ENCODE data around the gene MTMR6.
A peak's percentile ranks its signal among the peaks of the same experiment; 100 is the strongest.

The MTMR6 gene

DNA sequence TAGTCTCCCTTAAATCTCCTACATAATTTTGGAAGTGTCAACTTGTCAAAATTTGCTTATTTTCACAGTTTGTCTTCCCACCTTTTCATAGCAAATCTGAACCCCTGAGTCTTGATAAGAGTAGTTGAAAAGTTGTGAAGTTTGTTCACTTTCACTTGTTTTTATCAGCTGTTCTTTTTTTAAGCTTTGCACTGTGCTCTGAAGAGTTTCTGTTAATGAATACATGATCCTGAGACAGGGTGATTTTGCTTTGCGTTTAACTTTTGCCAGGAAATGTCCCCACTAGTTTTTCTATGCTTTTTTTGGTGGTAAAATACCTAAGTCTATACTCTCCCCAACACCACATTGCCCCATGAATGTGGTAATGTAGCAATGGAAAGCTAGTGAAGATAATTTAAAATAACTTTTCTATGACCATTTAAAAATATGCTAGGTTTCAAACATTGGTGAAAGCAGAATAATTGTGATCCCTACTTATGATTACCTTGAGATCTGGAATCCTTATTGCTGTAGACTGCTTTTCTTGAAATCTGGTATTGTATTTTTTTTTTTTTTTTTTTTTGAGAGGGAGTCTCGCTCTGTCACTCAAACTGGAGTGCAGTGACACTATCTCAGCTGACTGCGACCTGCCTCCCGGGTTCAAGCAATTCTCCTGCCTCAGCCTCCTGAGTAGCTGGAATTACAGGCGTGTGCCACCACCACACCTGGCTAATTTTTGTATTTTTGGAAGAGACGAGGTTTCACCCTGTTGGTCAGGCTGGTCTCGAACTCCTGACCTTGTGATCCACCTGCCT is 19.6 kb upstream of the MTMR6 start:
- H3K27ac ChIP-seq = no peak overlapping the region
- TF ChIP-seq, protein P1, sequence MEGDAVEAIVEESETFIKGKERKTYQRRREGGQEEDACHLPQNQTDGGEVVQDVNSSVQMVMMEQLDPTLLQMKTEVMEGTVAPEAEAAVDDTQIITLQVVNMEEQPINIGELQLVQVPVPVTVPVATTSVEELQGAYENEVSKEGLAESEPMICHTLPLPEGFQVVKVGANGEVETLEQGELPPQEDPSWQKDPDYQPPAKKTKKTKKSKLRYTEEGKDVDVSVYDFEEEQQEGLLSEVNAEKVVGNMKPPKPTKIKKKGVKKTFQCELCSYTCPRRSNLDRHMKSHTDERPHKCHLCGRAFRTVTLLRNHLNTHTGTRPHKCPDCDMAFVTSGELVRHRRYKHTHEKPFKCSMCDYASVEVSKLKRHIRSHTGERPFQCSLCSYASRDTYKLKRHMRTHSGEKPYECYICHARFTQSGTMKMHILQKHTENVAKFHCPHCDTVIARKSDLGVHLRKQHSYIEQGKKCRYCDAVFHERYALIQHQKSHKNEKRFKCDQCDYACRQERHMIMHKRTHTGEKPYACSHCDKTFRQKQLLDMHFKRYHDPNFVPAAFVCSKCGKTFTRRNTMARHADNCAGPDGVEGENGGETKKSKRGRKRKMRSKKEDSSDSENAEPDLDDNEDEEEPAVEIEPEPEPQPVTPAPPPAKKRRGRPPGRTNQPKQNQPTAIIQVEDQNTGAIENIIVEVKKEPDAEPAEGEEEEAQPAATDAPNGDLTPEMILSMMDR (conservative IDR thresholded peaks at IDR 0.05) = no peak

DNA sequence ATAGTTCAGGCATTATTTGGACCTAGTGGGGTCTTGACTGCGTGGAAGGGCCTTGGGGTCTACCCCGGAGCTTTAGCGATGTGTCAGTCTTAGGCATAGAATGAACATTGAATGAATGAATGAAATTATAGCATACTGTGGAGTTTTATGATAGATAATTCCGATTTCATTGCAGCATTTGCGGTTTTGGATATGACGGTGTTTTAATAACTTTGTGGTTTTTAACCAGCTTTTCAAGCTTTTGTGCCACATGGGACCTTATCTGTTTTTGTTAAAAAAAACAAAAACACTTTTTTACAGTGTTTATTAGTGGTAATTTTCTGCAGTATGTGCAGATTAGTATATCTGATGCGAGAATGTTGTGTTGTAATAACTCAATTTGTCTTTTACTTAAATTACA is 14.8 kb upstream of the MTMR6 start:
- TF ChIP-seq, protein P1 (conservative IDR thresholded peaks at IDR 0.05) = no peak
- H3K27ac ChIP-seq = peak overlapping the region; percentile 88

DNA sequence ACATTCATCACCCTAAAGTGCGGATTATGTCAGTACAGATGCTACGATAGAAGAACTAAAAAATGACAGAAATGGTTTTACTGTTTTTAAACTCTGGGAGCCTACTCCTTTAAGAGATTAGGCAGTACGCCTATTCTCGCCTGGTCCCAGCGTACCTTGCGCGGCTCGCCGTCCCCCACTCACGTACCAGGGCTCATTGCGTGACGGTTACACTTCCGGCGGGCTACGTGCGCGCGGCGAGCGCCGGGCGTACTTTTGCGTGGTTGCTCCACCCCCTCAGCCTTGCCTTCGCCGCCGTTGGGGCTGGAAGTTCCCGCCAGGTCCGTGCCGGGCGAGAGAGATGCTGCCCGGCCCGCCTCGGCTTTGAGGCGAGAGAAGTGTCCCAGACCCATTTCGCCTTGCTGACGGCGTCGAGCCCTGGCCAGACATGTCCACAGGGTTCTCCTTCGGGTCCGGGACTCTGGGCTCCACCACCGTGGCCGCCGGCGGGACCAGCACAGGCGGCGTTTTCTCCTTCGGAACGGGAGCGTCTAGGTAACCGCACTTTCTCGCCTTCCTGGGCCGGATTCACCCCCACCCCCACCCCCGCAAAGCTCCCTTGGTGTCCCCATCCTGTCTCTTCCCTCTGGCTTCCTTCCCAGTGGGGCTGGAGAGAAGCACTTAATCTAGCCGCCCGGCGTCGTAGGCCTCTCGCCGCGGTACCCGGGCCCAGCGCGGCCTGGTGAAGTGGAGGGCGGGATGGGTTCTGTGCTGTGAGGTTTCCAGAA is 14.2 kb upstream of the MTMR6 start, which contains the start of gene NUP58:
Gene NUP58, plus strand, starts transcription at position 279 of the 767 bp plus-strand sequence. Its CDS starts 149 bp downstream, at position 428.
- TF ChIP-seq, protein P1 (conservative IDR thresholded peaks at IDR 0.05) = no peak

DNA sequence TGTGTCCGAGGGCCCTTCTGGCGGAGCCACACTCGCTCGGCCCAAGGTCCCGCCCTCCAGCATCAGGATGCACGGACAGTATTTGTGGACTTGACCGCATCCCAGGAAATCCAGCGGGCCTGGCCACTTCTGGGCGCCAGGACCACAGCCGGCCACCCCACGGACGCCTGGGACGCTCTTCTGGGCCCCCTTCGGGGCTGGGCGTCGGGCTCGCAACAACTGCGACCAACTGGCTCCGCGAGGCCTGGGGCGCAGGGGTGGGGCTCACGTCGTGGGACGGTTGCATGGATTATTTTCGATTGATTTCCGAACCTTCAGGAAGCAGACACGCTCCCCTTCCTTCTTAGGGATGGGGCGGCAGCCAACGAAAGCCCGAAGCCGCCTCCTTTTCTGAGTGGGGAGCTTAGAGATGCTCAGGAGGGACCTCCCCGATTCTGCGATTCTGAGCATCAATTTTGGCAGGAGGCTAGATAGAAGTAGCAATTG is 13.6 kb upstream of the MTMR6 start:
- peak overlapping the region; percentile 88 for H3K27ac ChIP-seq

More for the DNA sequence above, 14.2 kb upstream of the MTMR6 start, which contains the start of gene NUP58:
- peak within 1 kb of the TSS; percentile 88 for H3K27ac ChIP-seq

DNA sequence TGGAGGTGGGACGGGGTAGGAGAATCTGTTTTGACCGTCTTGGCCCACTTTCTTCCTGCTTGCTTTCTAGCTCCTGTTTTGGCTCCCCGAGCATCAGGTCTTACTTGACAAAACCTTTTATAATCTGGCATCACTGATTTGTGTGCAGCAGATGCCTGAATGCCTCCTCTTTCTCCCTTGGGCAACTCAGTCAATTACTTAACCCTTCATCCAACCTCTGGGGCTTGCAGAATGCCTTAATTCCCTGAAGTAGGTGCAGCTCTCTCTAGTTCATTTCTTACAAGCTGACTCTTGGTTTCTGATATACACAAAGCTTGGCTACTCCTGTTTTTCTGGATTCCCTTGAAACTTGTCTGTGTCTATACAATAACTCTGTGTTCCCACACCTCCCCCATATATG is 8.4 kb upstream of the MTMR6 start:
- H3K27ac ChIP-seq = no peak overlapping the region
- TF ChIP-seq, protein P1 (conservative IDR thresholded peaks at IDR 0.05) = no peak

More for the DNA sequence above, 13.6 kb upstream of the MTMR6 start:
- TF ChIP-seq, protein P1 (conservative IDR thresholded peaks at IDR 0.05) = no peak

DNA sequence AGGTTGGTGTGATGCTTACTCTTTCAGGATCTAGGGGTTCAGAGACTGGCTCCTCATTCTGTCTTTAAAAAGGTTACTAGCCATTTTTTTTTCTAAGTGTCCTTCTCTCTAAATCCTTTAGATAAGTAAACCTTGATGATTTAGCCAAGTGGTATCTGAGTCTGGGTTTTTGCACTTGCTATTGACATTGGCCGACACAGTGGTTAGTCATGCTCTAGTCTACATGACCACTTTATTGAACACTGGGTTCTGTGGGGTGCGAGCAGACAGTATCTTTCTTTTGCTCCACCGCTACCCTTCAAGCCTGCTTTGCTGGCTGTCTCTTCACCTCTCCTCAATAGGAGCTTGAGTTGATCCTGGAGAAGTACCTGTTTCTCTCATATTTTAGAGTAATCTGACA is 7.9 kb upstream of the MTMR6 start:
- H3K27ac ChIP-seq = no peak overlapping the region
- TF ChIP-seq, protein P1 (conservative IDR thresholded peaks at IDR 0.05) = no peak

DNA sequence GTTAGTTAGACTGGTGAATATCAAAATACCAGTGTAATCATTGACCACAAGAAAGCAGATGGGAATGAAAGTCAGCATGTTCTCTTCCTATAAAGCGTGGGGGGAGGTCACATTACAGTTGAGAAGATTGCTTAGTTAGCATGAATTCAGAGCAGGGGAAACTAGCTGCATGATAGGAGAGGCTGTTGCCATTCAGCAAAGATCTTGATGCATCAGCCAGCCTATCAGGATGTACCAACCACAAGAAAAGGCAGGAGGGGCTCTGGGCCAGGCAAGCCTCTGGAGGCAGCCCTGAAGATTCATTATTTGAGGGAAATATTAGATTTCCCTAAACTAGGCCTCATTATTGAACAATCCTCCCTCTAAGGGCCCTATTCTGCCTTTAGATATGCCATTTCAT is 5.0 kb upstream of the MTMR6 start:
- TF ChIP-seq, protein P1 (conservative IDR thresholded peaks at IDR 0.05) = no peak
- no peak overlapping the region; the same call in 1 of the 2 replicates for H3K27ac ChIP-seq

All from VCaP (cell line).